CD4-positive, alpha-beta T cell treated with Interleukin-6 for 4 hours (primary cell): ENCODE data around the gene METTL14.

ENCODE experiments used
- DNase-seq: peaks from one replicate; pipeline ENCODE4 v3.0.0-alpha.2; 2020; ENCODE audit warnings: mixed read lengths

Gene METTL14

GRCh38 chr4:118759481-118759880, 74.3 kb downstream of the METTL14 start:
- DNase-seq, result no peak

DNA sequence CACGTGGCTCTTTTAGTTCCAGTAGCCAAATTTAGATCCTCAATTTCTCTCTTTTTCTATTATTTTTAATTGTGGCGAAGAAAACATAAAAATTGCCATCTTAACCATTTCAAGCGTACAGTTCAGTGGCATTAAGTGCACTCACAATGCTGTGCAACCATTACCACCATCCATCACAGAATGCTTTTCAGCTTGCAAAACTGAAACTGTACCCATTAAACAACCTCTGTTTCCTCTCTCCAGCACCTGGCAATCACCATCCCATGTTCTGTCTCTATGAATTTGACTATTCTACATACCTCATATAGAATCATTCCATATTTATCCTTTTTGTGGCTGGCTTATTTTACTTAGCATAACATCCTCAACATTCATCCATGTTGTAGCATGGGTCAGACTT, 74.9 kb downstream of the METTL14 start:
- DNase-seq, result no peak

GRCh38 chr4:118760493-118760892, 75.3 kb downstream of the METTL14 start:
- no peak for DNase-seq

GRCh38 chr4:118761397-118762016, 76.3 kb downstream of the METTL14 start:
- DNase-seq, result no peak

DNA sequence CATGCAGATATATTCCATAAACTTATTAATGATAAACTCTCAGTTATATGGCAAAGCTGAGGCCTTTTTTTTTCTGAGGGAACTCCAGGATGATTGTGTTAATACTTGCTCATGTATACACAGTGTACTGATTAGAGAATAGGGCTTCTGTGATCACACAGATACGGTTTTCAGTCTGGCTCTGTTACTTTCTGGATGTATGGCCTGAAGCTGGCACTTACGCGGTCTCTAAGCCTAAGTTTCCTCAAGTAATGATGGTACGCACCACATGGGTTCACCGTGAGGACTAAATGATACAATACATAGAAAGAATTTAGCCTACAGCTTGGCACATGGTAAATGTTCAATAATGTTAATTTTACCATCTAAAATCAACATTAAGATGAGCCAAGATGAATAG, 77.0 kb downstream of the METTL14 start:
- no peak for DNase-seq

DNA sequence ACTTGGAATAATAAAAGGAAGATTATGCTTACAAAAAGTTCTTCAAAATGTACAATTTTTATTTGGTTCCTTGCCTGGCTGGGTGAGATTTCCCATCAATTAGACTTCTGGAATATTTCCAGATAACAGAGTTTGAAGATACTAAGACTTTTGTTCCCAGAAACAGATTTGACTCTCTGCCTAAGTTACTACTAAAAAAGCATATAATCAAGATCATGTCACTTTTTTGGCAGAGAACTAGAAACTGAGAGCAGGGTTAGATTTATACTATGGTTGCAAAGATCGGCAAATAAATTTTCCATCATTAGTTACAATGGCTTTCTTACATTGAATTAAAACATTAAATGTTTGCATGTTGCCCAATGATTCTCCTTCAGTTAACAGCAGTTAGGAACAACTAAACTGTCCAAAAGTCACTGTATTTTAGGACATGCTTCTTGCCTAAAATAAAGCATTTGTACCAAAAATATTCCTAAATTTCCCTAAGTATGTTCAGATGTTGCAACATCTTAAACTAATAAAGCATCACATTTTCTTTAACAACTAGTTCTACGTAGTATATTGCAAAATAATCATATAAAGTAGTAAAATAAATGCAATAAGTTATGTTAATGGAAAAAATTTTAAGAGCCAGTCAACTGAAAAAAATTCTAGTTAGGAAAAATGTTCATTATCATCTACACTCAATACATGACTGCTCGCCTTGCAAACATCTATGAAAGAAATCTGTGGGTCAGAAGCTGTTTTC, 77.7 kb downstream of the METTL14 start:
- no peak for DNase-seq
